ENCODE data around the gene CHST13.
A peak's percentile ranks its signal among the peaks of the same experiment; 100 is the strongest.

CHST13 gene

DNA sequence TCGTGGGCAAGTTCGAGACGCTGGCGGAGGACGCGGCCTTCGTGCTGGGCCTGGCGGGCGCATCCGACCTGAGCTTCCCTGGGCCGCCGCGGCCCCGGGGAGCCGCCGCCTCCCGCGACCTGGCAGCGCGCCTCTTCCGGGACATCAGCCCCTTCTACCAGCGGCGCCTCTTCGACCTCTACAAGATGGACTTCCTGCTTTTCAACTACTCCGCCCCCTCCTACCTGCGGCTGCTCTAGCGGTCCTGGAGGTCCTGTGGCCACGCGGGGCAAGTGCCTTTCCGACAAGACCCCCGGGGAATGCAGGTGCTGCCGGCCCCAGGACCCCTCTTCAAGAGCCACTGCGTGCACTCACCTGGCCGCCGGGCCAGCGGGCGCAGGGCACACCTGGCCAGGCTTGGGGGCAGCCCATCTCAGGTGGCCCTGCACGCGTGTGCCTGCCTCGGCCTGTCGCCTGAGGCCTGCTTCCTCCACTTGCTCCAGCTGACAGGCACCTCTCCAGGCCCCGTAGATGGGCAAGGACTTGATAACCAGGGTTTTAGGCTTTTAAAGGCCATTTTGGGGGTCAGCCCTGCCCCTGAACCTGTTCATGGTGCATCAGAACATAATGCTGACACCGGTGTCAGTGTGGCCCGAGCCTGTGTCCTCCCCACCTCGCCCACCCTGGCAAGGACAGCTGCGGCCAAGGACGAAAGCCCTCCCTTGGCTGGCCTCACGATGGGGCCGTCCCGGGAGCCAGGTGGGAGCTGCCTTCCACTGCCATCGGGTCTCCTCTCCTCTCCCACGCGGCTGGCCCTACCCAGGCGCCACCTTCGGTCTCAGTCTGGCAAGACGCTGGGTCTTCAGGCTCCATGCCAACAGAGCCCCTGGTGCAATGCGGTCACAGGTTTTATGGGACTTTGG lies 18.6 kb downstream of the CHST13 start:
- peak in 1 of 5 donors; percentile 8 for DNase-seq

DNA sequence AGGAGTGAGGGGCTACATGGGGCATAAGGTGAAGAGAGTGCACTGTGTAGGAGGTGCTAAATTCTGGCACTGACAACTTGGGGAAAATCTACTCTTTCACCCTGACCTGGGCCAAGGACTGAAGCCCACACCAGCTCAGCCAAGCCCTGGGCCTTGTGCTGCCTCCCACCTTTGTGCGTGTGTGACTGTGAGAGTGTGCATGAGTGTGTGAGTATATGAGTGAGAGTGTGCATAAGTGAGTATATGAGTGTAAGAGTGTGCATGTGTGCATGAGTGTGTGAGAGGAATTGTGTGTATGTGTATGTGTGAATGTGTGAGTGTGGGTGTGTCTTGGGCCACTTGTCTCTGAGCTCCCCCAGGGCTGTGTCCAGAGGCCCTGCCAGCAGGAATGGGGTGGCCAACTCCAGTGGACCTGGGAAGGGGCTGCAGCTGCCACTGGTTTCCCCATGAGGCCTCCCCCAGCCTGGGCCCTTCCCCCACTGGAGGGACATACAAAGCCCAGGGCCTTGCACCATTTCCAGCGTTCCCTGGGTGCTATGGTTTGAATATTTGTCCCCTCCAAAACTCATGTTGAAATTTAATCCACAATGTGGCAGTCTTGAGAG lies 19.6 kb downstream of the CHST13 start:
- DNase-seq = peak in 1 of 5 donors; percentile 5

DNA sequence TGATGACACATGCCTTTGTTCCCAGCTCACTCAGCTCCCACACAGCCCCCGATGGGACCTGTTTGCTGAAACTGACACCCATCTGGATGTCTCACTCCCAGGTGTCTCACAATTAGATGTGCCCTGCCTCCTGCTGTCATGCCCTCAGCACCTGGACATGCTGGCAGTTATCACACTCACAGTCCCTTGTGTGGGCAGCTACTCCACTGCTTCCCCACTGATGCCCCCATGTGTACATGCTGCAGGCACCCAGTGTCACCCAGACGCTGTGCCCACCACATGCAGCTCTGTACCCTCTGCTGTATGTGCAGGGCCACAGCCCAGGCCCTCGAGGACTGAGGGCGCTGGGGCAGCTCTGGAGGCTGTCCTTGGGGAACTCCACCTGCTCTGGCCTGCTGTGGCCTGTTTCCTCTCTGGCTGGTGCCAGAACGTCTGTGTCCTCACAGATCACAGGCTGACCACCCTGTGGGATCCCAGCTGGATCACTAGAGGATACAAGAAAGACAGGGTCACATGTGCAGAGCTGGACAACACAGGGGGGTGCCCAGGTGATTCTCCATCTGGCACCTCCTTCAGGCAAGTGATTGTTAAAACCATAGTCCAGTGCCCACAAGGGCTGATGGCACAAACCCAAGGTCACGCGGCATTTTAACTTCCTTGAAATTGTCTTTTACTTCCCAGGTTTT lies 20.8 kb downstream of the CHST13 start:
- no peak for DNase-seq

DNA sequence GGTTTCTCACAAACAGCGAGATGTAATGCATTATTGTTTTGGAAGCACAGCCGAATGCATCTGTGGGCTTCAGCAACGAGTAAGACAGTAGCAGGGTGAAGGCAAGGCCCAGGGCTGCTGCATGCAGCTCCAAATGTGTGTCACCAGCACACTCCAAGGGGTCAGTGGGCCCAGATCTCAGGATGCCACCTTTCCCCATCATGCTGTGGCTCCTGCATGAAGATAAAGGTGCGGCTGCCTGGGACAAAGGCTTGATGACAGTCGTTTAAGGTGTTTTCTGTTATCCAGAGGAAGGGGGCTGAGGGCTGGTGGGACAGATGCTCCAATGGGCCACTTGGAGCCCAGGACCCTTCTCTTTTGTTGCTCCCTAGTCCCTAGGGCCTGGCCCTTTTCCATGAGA lies 21.6 kb downstream of the CHST13 start:
- no peak for DNase-seq

DNA sequence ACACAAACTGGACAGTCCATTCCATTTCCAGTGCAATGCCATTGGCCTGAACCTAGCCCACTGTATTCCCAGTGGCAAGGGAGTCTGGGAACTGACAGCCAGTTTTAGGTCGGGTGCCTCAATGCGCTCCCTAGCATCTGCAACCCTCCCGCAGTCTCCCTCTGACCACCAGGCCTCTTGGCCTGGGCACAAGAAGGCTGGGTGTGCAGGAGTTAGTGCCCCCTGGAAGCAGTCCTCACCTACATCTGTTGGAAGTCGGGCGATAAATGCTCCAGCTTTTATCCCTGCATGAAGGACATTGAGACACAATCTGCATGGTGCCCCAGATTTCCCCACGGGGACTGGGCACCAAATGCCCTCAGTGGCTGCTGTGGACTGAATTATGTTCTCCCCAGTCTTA lies 22.1 kb downstream of the CHST13 start:
- DNase-seq = peak in 1 of 5 donors; percentile 5

DNA sequence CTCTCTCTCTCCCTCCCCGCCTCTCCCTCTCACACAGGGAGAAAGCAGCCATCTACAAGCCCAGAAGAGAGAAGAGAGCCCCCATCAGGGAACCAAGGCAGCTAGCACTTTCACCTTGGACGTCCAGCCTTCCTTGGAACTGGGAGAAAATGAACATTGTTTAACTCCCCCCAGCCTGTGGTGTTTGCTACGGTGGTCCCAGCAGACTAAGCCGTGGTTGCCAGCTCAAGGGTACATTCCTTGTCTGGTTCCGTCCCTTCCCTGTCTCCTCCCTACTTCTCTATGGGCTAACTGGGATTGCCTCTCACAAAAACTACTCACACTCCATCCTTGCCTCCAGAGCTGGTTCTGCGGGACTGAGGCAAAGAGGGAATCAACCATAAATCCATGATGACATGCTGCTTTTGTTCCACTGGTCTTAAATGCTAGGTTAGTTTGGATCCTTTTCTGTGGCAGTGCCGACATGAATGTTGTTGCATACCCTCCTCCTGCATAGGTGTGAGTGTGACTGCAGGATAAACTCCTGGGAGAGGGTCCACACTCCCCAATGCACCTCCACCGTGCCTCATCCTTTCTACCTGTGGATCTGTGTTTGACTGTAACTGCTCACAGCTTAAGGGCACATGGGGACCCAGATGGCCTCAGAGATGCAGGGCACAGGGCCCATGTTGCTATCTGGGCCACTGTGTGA lies 22.7 kb downstream of the CHST13 start:
- no peak for DNase-seq

DNA sequence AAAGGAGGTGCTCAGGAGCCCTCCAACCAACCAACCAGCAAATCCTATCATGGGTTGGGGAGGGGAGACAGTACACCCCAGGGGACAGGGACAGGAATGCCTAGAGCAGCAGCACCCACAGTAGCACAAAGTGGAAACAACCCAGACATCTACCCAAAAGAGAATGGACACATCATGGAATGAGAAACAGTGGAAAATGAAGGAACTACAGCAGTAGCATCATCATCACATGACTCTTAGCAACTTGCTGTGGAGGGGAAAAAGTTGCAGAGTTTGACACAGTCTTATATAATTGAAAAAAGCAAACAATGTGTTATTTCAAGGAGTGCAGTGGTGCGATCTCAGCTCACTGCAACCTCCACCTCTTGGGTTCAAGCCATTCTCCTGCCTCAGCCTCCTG lies 23.8 kb downstream of the CHST13 start:
- peak in 1 of 5 donors; percentile 6 for DNase-seq

DNA sequence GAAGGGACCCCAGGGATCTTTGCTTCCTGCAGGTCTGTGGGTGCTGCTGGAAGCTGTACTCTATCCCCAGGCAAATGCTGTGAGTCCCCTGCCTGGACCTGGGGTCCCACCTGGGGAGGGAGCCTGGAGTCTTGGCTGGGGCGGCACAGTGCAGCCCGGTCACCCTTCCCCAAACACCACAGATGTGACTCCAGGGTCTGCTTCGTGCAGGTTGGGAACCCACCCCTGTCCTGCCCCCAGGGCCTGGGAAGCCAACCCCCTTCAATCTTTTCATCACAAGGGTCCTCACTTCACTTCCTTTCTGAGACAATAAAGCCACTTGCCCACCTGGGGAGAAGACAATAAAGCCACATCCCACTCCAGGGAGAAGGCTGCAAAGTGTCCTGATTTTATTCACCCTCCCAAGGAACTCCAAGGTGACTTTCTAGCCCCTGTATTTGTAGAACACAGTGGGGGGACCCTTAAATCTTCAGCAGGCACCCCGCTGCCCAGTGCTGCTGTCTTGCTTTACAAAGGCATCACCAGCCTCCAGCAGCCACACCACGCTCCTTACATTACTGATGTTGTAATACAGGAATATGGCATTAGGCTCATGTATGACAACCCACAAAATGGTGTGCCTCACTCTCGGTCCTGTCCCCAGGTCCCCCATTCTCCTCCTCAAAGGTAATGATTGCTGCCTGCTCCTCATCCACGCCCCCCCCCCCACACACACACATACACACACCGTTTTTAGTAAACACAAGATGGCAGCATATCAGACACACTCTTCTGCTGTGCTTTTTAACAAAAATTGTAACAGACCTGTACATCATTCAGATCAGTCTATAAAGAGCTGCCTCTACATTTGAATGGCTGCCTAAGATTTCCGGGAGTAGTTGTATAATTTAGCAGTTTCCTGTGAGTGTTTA lies 24.9 kb downstream of the CHST13 start:
- peak in 1 of 5 donors; percentile 7 for DNase-seq

DNA sequence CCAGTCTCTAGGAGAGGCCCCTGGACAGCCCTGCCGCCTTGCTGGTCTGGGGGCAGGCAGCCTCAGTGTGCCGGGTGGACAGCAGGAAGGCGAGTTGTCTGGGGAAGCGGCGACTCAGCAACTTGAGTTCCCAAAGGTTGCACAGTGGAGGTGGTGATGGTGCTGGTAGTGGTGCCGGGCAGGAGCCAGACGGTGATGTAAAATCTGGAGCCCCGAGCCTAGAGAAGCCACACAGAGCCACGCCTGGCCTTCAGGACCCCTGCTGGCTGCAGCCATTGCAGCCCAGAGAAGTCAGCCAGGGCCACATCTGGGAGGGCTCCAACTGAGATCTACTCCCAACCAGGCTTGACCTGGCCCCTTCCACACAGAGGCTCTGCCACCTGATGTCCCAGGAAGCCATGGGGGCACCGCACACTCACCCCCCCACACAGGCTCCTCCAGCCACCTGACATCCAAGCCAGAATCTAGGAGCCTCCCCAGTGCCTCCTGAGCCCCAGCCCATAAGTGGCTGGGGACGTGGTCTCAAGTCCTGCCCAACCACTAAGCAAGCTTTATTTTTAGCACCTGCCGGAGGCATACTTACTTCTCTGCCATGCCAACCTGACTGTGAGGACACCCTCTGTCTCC lies 26.0 kb downstream of the CHST13 start:
- no peak for DNase-seq

DNA sequence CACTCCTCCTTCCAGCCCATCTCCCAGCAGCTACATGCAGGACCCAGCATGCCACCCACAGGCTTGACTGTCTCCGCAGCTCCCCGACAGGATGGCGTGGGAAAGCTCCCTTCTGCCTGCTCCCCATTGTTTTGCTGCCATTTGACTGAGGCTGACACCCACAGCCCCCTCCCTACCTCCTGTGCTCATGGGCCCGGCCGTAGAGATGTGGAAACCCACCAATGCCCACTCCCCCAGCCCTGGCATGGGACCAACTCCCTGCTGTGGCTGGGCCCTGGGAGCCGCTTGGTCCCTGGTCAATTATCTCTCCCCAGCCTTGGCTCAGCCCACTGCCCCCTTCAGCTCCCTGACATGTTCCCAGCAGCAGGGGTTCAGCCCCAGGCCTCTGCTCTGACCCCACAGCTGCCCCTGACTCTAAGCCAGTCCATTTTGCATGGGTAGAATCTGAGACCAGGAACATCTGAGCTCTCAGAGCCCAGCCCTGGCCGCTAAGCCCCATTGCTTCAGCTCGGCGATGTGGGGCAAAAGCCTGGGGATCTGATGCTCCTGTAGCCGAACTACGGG lies 26.6 kb downstream of the CHST13 start:
- no peak for DNase-seq

DNA sequence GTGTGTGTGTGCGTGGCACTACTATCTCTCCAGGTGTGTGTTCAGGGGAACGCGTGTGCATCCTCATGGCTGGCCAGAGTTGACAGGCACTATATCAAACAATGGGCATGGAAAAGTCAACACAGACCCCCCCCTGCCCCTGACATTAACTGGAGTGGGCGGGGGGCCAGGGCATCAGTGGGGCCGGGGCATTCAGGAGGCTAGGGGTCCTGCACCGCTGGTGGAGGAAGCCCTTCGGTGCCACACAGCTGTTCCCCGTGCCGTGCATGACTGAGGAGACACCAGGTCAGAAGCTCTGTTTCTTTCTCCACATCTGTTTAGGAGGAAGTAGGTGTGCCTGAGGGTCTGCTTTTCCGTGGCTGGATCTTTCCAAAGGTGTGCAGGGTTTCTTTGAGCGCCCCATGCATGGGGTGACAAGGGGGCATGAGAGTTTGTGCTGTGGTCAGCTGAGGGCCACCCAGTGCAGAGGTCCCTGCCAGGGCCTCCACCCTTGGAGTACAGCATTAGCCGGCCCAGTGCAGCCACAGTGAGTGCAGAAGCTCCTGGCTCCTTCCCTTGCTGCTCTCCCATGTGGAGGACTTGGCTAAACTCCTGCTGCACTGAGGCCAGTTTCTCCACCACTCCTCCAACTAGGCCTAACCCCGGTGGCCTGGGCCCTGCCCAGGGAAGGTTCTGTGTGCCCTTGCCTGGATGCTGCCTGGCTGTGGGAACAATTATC lies 27.3 kb downstream of the CHST13 start:
- DNase-seq = no peak

DNA sequence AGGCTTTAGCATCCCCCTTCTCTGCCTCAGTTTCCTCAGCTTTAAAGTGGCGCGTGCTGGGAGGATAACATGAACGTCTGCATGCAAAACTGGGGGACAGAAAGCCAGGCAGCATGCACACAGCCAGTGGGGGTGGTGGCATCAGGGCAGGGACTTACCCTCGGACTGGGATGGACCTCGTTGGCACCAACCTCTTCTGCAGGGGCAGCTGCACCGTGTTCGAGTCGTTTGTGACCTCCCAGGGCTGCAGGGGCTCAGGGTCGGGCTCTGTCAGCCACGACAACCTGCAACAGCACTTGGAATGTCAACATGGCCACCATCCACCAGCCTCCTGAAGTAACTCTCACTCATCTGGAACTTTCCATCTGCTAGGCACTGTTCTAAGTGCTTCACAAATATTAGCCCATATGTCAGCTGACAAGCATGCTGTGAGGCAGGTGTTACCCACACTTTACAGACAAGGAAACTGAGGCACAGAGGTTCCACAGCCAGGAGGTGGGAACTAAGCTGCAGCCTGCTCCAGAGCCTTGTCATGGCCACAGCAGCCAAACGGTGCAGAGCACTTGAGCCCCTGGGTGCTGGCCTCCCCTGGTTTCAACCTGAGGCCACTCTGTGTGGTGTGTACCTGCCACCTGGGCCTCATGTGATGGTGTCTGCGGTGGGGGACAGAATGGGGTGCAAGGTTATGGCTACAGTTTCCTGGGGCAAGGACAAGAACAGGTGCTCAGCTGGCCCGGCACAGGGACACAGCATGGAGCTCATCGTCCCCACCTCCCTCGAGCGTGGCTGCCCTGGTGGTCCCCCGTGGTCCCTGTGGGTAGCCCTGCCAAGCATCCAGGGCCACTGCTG lies 28.1 kb downstream of the CHST13 start:
- no peak for DNase-seq

DNA sequence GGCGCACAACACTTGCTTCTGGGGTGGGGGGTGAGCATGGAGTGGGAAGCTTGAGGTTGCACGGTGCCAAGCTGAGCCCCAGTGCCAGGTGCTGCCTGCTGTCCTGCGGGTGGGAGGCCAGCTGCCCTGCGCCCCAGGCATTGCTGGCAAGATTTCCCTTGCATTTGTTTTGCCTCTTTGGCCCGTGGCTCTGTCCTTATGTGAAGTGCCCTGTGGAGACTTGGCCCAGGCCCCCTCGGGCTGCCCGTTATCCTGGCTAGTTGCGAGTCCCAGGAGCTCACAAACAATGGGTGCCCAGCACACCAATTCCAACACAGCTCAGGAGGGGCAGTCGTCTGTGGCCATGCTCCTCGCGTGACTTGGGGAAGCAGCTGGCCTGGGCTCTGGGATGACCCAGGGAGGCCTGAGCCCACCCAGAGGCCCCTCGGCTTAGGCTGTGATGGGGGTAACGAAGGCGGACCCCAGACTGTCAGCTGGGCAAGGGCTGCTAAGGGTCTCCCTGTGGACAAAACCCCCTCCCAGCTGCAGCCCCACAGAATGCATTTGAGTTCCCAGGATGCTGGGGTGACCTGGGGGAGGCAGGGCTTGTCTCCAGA lies 28.8 kb downstream of the CHST13 start:
- DNase-seq = no peak

DNA sequence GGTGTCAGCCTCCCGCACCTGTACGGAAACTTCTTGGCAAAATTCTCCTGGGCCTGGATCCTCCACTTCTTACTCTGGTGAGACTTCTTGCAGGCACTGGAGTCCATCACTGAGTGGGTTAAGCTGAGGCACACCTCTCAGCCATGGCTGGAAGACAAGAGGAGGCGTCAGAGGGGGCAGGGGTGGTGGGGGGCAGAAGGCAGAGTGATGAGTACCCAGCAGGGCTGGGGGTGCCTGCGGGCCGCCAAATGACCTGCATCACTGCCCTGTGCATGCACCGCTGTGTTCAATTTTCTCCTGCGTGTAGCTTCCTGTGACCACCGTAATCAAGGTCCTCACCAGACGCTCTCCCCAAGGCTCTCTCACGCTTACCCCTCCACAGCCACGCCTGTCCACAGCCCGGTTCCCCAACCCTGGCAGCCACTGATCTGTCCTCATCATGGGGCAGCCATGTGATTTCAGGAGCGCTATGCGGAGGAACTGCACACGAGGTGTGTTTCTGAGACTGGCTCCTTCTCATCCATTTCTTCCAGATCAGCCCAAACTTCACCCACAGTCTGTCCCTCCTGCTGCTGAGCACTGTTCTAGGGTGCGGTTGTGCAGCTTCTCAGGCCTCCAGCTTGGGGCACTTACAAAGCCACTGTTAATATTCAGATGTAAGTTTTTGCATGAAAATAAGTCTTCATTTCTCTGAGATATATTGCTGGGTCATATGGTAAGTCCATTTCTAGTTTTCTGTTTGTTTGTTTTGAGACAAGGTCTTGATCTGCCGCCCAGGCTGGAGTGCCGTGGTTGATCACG lies 29.5 kb downstream of the CHST13 start:
- DNase-seq = no peak

DNA sequence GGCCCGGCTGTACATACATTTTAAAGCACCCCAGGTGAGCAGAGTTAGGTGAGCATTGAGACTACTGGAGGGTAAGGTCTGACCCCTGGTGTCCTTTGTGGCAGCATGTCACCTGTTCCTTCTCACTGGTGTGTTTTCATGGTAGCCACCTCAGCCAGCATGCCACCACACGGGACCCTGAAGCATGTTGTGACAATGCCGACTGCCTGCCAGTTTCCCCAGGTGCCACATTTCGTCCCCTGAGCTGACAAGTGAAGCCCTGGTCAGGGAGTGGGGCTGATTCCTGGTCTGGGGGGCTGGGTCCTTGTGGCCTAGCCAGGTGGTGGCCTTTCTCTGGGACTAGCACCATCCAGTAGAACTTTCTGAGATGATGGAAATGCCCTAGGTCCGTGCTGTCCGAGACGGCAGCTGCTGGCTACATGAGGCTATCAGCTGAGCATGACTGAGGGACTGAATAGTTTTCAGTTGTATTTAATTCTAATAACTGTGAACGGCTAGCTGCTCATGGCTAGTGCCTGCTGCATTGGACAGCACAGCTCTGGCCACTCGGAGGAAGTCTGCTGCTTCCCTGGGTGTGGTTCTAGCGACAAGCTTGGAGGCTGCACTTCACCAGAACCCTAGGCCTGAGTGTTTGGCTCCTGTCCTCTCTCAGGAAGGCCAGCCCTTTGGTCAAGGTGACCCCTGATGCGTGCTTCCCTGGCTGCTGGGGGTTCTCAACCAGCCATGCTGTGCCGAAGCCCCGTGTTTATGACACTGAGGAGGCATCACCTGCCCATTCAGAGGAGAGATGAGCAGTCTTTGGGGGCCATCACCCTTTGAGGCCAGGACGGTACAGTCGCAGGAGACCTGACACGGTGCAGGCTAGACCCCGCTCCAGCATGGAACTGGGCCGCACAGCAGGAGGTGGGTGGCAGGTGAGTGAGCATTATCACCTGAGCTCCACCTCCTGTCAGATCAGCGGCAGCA lies 30.9 kb downstream of the CHST13 start:
- DNase-seq = no peak

DNA sequence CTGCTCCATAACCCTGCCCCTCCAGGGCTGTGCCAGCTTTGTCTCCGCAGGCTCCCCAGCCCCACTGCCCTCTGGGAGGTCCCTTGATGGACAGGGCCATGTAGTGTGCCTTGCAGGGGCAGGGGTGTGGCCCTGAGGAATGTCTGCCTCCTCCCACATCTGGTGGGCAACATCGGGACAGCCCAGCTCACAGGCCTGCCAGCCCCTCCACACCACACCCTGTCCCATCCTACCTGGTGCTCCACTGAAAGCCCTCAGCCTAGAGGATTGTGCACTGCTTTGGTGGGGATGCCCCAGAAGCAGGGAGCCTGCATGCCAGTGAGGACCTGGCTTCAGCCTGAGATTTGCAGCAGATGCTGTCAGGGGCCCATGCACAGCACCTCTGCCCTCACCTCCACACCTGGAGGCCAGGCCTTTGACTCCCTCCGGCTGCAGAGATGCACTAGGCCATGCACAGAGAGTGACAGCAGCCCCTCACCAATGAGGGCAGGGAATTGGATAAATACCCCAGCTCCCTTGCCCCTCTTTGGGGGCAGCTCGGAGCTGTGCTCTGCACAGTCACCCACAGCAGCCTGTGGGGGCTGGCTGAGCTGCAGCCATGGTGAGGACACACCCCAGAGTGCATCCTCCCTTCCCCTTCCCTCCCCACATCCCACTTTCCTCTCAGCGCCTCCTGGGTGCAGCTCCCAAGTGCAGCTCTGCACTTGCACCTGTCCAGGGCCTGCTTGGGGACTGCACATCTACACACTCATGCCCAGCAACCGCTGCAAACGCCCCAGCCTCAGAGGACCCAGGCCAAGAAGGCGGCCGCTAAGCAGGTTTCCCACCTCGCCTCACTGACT lies 32.1 kb downstream of the CHST13 start:
- DNase-seq = no peak

All from T-helper 1 cell (primary cell).